ENCODE measurements around the gene BRD7. TPM values are rescaled to one million over a fixed set of nuclear protein-coding genes. Genes with fewer than 3 reads are reported as not detected.

Gene BRD7
- total and polyA plus RNA-seq, 2 of the 13 experiments (the other 11 are each of a cell fraction or from before 2014, with no cell fraction given) = 82.3 to 149 TPM

DNA sequence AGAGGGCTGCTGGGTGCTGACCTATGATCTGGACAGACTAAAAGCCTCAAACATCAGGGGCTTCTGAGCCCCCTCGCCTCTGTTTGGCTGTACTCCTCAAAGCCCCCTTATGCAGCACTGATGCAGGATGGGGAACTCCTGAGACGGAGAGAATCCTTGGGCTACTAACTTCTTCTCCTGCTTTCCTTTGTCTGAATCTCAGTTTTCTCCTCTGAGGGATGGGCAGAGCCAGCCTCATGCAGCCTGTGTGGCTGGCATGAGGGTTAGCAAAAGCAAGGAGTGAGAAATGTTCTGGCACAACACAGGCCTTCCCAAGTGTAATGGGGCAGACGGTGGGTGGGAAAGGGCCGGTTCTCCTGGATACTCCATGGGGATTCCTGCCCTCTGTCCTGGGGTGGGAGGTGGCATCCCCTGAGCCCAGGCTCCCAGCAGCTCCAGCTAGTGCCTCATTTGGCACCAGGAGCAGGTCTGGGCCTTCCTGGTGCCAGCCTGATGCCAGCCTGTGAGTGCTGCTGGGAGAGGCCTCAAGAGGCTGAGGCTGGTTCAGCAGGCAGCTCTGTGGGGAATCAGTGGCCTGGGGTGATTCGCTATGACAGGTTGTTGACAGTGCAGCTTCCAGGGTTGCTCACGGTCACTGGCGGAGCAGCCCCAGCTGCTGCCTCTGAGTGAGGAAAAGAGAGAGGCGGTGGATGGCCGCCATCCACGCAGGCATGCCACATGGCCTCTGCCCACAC lies 4.0 kb upstream of the BRD7 start (continued):
- TF ChIP-seq SP4 (CRISPR knock-in tag; IDR thresholded peaks at IDR 0.05) = 0 out of 2 replicates have a peak, but pooled peaks have one; percentile 25
- TF ChIP-seq ZNF772 (CRISPR knock-in tag; IDR thresholded peaks at IDR 0.05) = 0 out of 2 replicates have a peak, but pooled peaks have one; percentile 2
- 0 out of 2 replicates have a peak, but pooled peaks have one; percentile 18 for TF ChIP-seq YEATS4 (CRISPR knock-in tag; IDR thresholded peaks at IDR 0.05; ENCODE audit: borderline replicate concordance)
- peak; percentile 69; the same call in 1 of the 2 replicates for TF ChIP-seq SAP130 (CRISPR knock-in tag; IDR thresholded peaks at IDR 0.05; ENCODE audit: low read depth)
- TF ChIP-seq, protein P1, sequence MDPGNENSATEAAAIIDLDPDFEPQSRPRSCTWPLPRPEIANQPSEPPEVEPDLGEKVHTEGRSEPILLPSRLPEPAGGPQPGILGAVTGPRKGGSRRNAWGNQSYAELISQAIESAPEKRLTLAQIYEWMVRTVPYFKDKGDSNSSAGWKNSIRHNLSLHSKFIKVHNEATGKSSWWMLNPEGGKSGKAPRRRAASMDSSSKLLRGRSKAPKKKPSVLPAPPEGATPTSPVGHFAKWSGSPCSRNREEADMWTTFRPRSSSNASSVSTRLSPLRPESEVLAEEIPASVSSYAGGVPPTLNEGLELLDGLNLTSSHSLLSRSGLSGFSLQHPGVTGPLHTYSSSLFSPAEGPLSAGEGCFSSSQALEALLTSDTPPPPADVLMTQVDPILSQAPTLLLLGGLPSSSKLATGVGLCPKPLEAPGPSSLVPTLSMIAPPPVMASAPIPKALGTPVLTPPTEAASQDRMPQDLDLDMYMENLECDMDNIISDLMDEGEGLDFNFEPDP (CRISPR knock-in tag; conservative IDR thresholded peaks at IDR 0.05) = no peak
- peak; percentile 60; the same call in 1 of the 2 replicates for TF ChIP-seq HOXA3 (CRISPR knock-in tag; IDR thresholded peaks at IDR 0.05)
- TF ChIP-seq ZNF891 (CRISPR knock-in tag; IDR thresholded peaks at IDR 0.05) = 0 out of 2 replicates have a peak, but pooled peaks have one; percentile 8
- TF ChIP-seq, protein P2, sequence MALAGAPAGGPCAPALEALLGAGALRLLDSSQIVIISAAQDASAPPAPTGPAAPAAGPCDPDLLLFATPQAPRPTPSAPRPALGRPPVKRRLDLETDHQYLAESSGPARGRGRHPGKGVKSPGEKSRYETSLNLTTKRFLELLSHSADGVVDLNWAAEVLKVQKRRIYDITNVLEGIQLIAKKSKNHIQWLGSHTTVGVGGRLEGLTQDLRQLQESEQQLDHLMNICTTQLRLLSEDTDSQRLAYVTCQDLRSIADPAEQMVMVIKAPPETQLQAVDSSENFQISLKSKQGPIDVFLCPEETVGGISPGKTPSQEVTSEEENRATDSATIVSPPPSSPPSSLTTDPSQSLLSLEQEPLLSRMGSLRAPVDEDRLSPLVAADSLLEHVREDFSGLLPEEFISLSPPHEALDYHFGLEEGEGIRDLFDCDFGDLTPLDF (CRISPR knock-in tag; IDR thresholded peaks at IDR 0.05) = no peak
- peak; percentile 35 for TF ChIP-seq IKZF4 (CRISPR knock-in tag; IDR thresholded peaks at IDR 0.05; ENCODE audit: borderline replicate concordance, low read depth, not compliant biosample characterization)
- TF ChIP-seq NONO (IDR thresholded peaks at IDR 0.05) = no peak
- TF ChIP-seq NONO (CRISPR knock-in tag; conservative IDR thresholded peaks at IDR 0.05) = 0 out of 2 replicates have a peak, but pooled peaks have one; percentile 4
- TF ChIP-seq, protein P3, sequence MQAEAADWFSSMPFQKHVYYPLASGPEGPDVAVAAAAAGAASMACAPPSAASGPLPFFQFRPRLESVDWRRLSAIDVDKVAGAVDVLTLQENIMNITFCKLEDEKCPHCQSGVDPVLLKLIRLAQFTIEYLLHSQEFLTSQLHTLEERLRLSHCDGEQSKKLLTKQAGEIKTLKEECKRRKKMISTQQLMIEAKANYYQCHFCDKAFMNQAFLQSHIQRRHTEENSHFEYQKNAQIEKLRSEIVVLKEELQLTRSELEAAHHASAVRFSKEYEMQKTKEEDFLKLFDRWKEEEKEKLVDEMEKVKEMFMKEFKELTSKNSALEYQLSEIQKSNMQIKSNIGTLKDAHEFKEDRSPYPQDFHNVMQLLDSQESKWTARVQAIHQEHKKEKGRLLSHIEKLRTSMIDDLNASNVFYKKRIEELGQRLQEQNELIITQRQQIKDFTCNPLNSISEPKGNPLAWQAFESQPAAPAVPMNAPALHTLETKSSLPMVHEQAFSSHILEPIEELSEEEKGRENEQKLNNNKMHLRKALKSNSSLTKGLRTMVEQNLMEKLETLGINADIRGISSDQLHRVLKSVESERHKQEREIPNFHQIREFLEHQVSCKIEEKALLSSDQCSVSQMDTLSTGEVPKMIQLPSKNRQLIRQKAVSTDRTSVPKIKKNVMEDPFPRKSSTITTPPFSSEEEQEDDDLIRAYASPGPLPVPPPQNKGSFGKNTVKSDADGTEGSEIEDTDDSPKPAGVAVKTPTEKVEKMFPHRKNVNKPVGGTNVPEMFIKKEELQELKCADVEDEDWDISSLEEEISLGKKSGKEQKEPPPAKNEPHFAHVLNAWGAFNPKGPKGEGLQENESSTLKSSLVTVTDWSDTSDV (CRISPR knock-in tag; IDR thresholded peaks at IDR 0.05) = 0 out of 2 replicates have a peak, but pooled peaks have one; percentile 21
- TF ChIP-seq ZNF883 (CRISPR knock-in tag; IDR thresholded peaks at IDR 0.05; ENCODE audit: not compliant biosample characterization) = peak; percentile 31
- TF ChIP-seq ZNF17 (CRISPR knock-in tag; IDR thresholded peaks at IDR 0.05) = no peak
- TF ChIP-seq HNRNPL (IDR thresholded peaks at IDR 0.05; ENCODE audit: low read depth, low read length) = peak; percentile 96
- TF ChIP-seq, protein P4, sequence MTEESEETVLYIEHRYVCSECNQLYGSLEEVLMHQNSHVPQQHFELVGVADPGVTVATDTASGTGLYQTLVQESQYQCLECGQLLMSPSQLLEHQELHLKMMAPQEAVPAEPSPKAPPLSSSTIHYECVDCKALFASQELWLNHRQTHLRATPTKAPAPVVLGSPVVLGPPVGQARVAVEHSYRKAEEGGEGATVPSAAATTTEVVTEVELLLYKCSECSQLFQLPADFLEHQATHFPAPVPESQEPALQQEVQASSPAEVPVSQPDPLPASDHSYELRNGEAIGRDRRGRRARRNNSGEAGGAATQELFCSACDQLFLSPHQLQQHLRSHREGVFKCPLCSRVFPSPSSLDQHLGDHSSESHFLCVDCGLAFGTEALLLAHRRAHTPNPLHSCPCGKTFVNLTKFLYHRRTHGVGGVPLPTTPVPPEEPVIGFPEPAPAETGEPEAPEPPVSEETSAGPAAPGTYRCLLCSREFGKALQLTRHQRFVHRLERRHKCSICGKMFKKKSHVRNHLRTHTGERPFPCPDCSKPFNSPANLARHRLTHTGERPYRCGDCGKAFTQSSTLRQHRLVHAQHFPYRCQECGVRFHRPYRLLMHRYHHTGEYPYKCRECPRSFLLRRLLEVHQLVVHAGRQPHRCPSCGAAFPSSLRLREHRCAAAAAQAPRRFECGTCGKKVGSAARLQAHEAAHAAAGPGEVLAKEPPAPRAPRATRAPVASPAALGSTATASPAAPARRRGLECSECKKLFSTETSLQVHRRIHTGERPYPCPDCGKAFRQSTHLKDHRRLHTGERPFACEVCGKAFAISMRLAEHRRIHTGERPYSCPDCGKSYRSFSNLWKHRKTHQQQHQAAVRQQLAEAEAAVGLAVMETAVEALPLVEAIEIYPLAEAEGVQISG (CRISPR knock-in tag; IDR thresholded peaks at IDR 0.05) = peak; percentile 10; the same call in 1 of the 2 replicates
- no peak; the same call in 1 of the 2 replicates for TF ChIP-seq TMF1 (CRISPR knock-in tag; IDR thresholded peaks at IDR 0.05; ENCODE audit: low read depth)
- TF ChIP-seq RARA (CRISPR knock-in tag; IDR thresholded peaks at IDR 0.05) = peak; percentile 33; the same call in 1 of the 2 replicates
- no peak for TF ChIP-seq MAFK (conservative IDR thresholded peaks at IDR 0.05 in 1 of 2, IDR thresholded peaks at IDR 0.05 in 1 of 2; ENCODE audit: low read length in 2 of 2)
- no peak for TF ChIP-seq MTF2 (CRISPR knock-in tag; IDR thresholded peaks at IDR 0.05; ENCODE audit: borderline replicate concordance)

Data from HepG2 (cell line).